Right forelimb (tissue), 1 donor: ENCODE results near the gene AKAP12.
"Not testable (repeated sequence)": the region's sequence is repeated elsewhere in the genome, so short reads cannot be mapped to it uniquely, and the experiment has no call there.

Source experiments
- DNase-seq: peaks from one replicate; pipeline ENCODE4 v3.0.0-alpha.2; 2018

The AKAP12 gene

GRCh38 chr6:151350442-151351145, 110.8 kb downstream of the AKAP12 start:
- DNase-seq = no peak

GRCh38 chr6:151351146-151351700, 111.5 kb downstream of the AKAP12 start:
- no peak for DNase-seq

- no peak for DNase-seq
These were observed 112.0 kb downstream of the AKAP12 start for GRCh38 chr6:151351731-151352130.

GRCh38 chr6:151352410-151353396, 112.9 kb downstream of the AKAP12 start:
- no peak for DNase-seq

- DNase-seq = no peak
These were observed 114.0 kb downstream of the AKAP12 start for GRCh38 chr6:151353795-151354194.

- not testable (repeated sequence) for DNase-seq
These were observed 117.2 kb downstream of the AKAP12 start for GRCh38 chr6:151356983-151357382.

GRCh38 chr6:151357758-151358436, 118.1 kb downstream of the AKAP12 start:
- no peak for DNase-seq

- DNase-seq = no peak
These were observed 118.7 kb downstream of the AKAP12 start for GRCh38 chr6:151358475-151358874.

GRCh38 chr6:151359486-151359885, 119.7 kb downstream of the AKAP12 start:
- DNase-seq = no peak

GRCh38 chr6:151365233-151365632, 125.5 kb downstream of the AKAP12 start:
- no peak for DNase-seq

- no peak for DNase-seq
These were observed 130.8 kb downstream of the AKAP12 start for GRCh38 chr6:151370509-151371078.

- DNase-seq = no peak
These were observed 132.4 kb downstream of the AKAP12 start for GRCh38 chr6:151372164-151372563.

GRCh38 chr6:151374036-151374683, 134.4 kb downstream of the AKAP12 start:
- no peak for DNase-seq

- no peak for DNase-seq
These were observed 136.1 kb downstream of the AKAP12 start for GRCh38 chr6:151375833-151376232.

- no peak for DNase-seq
These were observed 136.7 kb downstream of the AKAP12 start for GRCh38 chr6:151376440-151376839.

GRCh38 chr6:151377095-151377494, 137.3 kb downstream of the AKAP12 start:
- DNase-seq = no peak

GRCh38 chr6:151379933-151380847, 140.4 kb downstream of the AKAP12 start:
- DNase-seq = no peak

- DNase-seq = no peak
These were observed 141.1 kb downstream of the AKAP12 start for GRCh38 chr6:151380848-151381205.

GRCh38 chr6:151381722-151382121, 142.0 kb downstream of the AKAP12 start:
- no peak for DNase-seq

- not testable (repeated sequence) for DNase-seq
These were observed 142.9 kb downstream of the AKAP12 start for GRCh38 chr6:151382631-151383030.

GRCh38 chr6:151384151-151384550, 144.4 kb downstream of the AKAP12 start:
- DNase-seq = no peak
